SK-N-SH treated with all-trans-retinoic acid at 6 μM for 48 hours (cell line): ENCODE data around the gene GCNT2.

Experiments used
- ATAC-seq: fragments of 200-7000 bp; cut with Tn5 transposase; 3 replicates; pipeline ENCODE4 v1.9.1; 2020; ENCODE audit warnings: mild to moderate bottlenecking, moderate library complexity
- ARNTL ChIP-seq: fragments of 450-650 bp; formaldehyde crosslinking; IDR thresholded peaks from 2 replicates; pipeline ENCODE4 v1.5.0; 2020; ENCODE audit warnings: low read depth, mild to moderate bottlenecking, moderate library complexity, borderline replicate concordance
- BACH2 ChIP-seq: fragments of 250-450 bp; sonication (Bioruptor Pico); IDR thresholded peaks from 2 replicates; pipeline ENCODE4 v1.9.0; 2021; ENCODE audit warnings: mild to moderate bottlenecking, borderline replicate concordance
- CREB5 ChIP-seq: fragments of 250-450 bp; sonication (Bioruptor Pico); IDR thresholded peaks from 2 replicates; pipeline ENCODE4 v1.5.1; 2020; ENCODE audit warnings: low read depth, mild to moderate bottlenecking, moderate library complexity
- CSDC2 ChIP-seq: fragments of 250-450 bp; sonication (Bioruptor Pico); IDR thresholded peaks from 2 replicates; pipeline ENCODE4 v1.5.0; 2020; ENCODE audit warnings: mild to moderate bottlenecking, moderate library complexity
- ESRRG ChIP-seq: fragments of 250-450 bp; sonication (Bioruptor Pico); IDR thresholded peaks from 2 replicates; pipeline ENCODE4 v1.6.1; 2021; ENCODE audit warnings: mild to moderate bottlenecking
- GLIS3 ChIP-seq: fragments of 250-450 bp; sonication (Bioruptor Pico); IDR thresholded peaks from 2 replicates; pipeline ENCODE4 v1.5.0; 2020; ENCODE audit warnings: mild to moderate bottlenecking, moderate library complexity
- ISL1 ChIP-seq: fragments of 250-450 bp; sonication (Bioruptor Pico); IDR thresholded peaks from 2 replicates; pipeline ENCODE4 v2.1.2; 2022; ENCODE audit warnings: mild to moderate bottlenecking, moderate library complexity
- OSR1 ChIP-seq: fragments of 250-450 bp; sonication (Bioruptor Pico); IDR thresholded peaks from 2 replicates; pipeline ENCODE4 v1.8.0; 2022; ENCODE audit warnings: moderate library complexity, mild to moderate bottlenecking, inconsistent platforms
- PPARA ChIP-seq: fragments of 250-450 bp; sonication (Bioruptor Pico); IDR thresholded peaks from 2 replicates; pipeline ENCODE4 v1.5.0; 2020; ENCODE audit warnings: mild to moderate bottlenecking, borderline replicate concordance
- SNAI2 ChIP-seq: fragments of 250-450 bp; sonication (Bioruptor Pico); IDR thresholded peaks from 2 replicates; pipeline ENCODE4 v1.5.0; 2020; ENCODE audit warnings: mild to moderate bottlenecking, moderate library complexity
- TCF4 ChIP-seq: fragments of 250-450 bp; sonication (Bioruptor Pico); IDR thresholded peaks from 2 replicates; pipeline ENCODE4 v1.8.0; 2021; ENCODE audit warnings: mild to moderate bottlenecking, moderate library complexity, borderline replicate concordance
- TOX ChIP-seq: fragments of 250-450 bp; sonication (Bioruptor Pico); IDR thresholded peaks from 2 replicates; pipeline ENCODE4 v1.8.0; 2021; ENCODE audit warnings: mild to moderate bottlenecking, moderate library complexity, borderline replicate concordance
- ZC3H10 ChIP-seq: fragments of 250-450 bp; sonication (Bioruptor Pico); IDR thresholded peaks from 2 replicates; pipeline ENCODE4 v1.5.1; 2021; ENCODE audit warnings: mild to moderate bottlenecking, moderate library complexity
- ZFP3 ChIP-seq: fragments of 250-450 bp; sonication (Bioruptor Pico); IDR thresholded peaks from 2 replicates; pipeline ENCODE4 v1.5.0; 2020; ENCODE audit warnings: mild to moderate bottlenecking, moderate library complexity
- ZFP30 ChIP-seq: fragments of 450-650 bp; formaldehyde crosslinking; IDR thresholded peaks from 2 replicates; pipeline ENCODE4 v1.5.0; 2022; ENCODE audit warnings: mild to moderate bottlenecking, moderate library complexity
- ZNF565 ChIP-seq: fragments of 450-650 bp; formaldehyde crosslinking; conservative IDR thresholded peaks from 2 replicates; pipeline ENCODE4 v1.5.0; 2020; ENCODE audit warnings: low read depth, mild to moderate bottlenecking, moderate library complexity
- ZNF70 ChIP-seq: fragments of 450-650 bp; formaldehyde crosslinking; IDR thresholded peaks from 2 replicates; pipeline ENCODE4 v1.5.0; 2020; ENCODE audit warnings: mild to moderate bottlenecking, moderate library complexity
- ZNF8 ChIP-seq: fragments of 450-650 bp; formaldehyde crosslinking; IDR thresholded peaks from 2 replicates; pipeline ENCODE4 v1.5.0; 2020; ENCODE audit warnings: mild to moderate bottlenecking, moderate library complexity
- TF ChIP-seq, protein P1 (sequence below): fragments of 250-450 bp; sonication (Bioruptor Pico); IDR thresholded peaks from 2 replicates; pipeline ENCODE4 v1.5.0; 2020; ENCODE audit warnings: mild to moderate bottlenecking, moderate library complexity
- TF ChIP-seq, protein P2 (sequence below): fragments of 250-450 bp; sonication (Bioruptor Pico); IDR thresholded peaks from 2 replicates; pipeline ENCODE4 v1.8.0; 2021; ENCODE audit warnings: low read depth, mild to moderate bottlenecking, moderate library complexity, borderline replicate concordance
- TF ChIP-seq, protein P3 (sequence below): fragments of 250-450 bp; sonication (Bioruptor Pico); IDR thresholded peaks from 2 replicates; pipeline ENCODE4 v1.8.0; 2020; ENCODE audit warnings: mild to moderate bottlenecking, moderate library complexity, borderline replicate concordance

Gene GCNT2

DNA sequence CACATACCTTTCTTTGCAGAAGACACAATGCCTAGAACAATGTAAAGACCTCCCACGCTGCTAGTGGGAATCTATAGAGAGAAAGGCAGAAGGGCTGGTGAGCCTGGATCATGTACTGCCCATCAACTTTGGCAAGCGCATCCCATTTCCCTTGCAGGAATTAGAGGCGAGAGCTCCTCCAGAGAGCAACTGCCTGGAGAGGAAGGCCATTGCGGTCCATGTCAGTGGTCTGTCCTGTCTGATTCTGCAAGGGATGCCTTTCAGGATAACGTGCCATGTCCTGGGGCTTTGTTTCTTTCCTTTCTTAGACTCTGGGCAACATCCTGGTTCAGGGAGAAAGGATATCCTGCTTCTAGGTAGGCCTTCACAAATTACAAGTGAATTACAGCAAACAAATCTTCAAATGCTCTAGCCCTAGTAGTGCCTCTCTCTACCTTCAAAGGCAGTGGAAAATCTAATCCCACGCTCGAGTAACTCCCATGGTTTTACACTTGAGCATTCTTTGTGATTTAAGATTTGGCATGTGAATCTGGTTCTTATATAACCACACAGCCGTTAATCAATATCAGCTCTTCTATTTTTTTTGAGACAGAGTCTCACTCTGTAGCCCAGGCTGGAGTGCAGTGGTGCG is 38.5 kb downstream of the GCNT2 start (continued):
- TF ChIP-seq, protein P1, sequence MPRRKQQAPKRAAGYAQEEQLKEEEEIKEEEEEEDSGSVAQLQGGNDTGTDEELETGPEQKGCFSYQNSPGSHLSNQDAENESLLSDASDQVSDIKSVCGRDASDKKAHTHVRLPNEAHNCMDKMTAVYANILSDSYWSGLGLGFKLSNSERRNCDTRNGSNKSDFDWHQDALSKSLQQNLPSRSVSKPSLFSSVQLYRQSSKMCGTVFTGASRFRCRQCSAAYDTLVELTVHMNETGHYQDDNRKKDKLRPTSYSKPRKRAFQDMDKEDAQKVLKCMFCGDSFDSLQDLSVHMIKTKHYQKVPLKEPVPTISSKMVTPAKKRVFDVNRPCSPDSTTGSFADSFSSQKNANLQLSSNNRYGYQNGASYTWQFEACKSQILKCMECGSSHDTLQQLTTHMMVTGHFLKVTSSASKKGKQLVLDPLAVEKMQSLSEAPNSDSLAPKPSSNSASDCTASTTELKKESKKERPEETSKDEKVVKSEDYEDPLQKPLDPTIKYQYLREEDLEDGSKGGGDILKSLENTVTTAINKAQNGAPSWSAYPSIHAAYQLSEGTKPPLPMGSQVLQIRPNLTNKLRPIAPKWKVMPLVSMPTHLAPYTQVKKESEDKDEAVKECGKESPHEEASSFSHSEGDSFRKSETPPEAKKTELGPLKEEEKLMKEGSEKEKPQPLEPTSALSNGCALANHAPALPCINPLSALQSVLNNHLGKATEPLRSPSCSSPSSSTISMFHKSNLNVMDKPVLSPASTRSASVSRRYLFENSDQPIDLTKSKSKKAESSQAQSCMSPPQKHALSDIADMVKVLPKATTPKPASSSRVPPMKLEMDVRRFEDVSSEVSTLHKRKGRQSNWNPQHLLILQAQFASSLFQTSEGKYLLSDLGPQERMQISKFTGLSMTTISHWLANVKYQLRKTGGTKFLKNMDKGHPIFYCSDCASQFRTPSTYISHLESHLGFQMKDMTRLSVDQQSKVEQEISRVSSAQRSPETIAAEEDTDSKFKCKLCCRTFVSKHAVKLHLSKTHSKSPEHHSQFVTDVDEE = no peak
- no peak for TF ChIP-seq ARNTL (CRISPR knock-in tag)

GRCh38 chr6:10561611-10562199 is 40.6 kb downstream of the GCNT2 start:
- no peak for ATAC-seq
- TF ChIP-seq ZNF8 (CRISPR knock-in tag) (no peak), PPARA (CRISPR knock-in tag) (no peak), OSR1 (no peak), ARNTL (CRISPR knock-in tag) (no peak), ZNF70 (CRISPR knock-in tag) (no peak), ZFP3 (no peak), ISL1 (CRISPR knock-in tag) (no peak)
- TF ChIP-seq, protein P1 = no peak
- TF ChIP-seq, protein P2, sequence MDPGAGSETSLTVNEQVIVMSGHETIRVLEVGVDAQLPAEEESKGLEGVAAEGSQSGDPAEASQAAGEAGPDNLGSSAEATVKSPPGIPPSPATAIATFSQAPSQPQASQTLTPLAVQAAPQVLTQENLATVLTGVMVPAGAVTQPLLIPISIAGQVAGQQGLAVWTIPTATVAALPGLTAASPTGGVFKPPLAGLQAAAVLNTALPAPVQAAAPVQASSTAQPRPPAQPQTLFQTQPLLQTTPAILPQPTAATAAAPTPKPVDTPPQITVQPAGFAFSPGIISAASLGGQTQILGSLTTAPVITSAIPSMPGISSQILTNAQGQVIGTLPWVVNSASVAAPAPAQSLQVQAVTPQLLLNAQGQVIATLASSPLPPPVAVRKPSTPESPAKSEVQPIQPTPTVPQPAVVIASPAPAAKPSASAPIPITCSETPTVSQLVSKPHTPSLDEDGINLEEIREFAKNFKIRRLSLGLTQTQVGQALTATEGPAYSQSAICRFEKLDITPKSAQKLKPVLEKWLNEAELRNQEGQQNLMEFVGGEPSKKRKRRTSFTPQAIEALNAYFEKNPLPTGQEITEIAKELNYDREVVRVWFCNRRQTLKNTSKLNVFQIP (CRISPR knock-in tag) = no peak

DNA sequence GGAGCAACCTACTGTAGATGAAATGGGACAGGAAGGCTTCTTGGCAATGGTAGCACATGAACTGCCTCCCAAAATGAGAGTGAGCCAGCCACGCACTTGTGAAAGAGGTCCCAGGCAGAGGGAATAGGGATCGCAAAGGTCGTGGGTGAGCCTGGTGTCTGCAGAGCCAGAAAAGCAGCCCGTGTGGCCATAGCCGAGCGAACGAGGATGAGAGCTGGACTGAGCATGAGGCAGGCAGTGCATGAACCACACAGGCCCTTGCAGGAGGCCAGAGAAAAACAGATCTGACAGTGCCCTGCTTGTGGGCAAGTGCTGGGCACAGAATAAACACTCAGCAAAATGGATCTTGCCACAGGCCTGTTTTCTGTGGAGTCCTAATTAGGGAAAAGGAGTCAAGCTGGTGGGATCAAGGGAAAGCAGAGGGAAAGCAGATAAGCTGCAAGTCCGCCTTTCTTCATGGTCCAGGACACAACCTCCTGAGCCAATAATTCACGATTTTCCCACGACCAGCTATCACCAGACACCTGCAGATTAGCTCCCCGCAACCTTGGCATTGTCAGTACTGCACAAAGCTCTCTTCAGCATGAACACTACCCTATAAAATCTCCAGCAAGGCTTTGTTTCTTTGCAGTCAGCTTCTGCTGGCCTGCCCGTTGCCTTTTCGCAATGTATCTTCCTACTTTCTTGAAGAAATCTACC is 44.0 kb downstream of the GCNT2 start:
- TF ChIP-seq ESRRG (CRISPR knock-in tag) (no peak), PPARA (CRISPR knock-in tag) (no peak), CREB5 (CRISPR knock-in tag) (no peak), GLIS3 (CRISPR knock-in tag) (no peak), ZNF70 (CRISPR knock-in tag) (no peak), SNAI2 (CRISPR knock-in tag) (no peak), TOX (CRISPR knock-in tag) (no peak), CSDC2 (CRISPR knock-in tag) (no peak), BACH2 (CRISPR knock-in tag) (no peak), TCF4 (CRISPR knock-in tag) (no peak), ZC3H10 (CRISPR knock-in tag) (no peak), ZNF565 (CRISPR knock-in tag) (no peak), ZFP30 (CRISPR knock-in tag) (no peak)
- TF ChIP-seq, protein P2 (CRISPR knock-in tag) = no peak
- TF ChIP-seq, protein P1 = no peak
- TF ChIP-seq, protein P3, sequence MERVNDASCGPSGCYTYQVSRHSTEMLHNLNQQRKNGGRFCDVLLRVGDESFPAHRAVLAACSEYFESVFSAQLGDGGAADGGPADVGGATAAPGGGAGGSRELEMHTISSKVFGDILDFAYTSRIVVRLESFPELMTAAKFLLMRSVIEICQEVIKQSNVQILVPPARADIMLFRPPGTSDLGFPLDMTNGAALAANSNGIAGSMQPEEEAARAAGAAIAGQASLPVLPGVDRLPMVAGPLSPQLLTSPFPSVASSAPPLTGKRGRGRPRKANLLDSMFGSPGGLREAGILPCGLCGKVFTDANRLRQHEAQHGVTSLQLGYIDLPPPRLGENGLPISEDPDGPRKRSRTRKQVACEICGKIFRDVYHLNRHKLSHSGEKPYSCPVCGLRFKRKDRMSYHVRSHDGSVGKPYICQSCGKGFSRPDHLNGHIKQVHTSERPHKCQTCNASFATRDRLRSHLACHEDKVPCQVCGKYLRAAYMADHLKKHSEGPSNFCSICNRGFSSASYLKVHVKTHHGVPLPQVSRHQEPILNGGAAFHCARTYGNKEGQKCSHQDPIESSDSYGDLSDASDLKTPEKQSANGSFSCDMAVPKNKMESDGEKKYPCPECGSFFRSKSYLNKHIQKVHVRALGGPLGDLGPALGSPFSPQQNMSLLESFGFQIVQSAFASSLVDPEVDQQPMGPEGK (CRISPR knock-in tag) = no peak

More for the DNA sequence above, 44.0 kb downstream of the GCNT2 start:
- no peak for ATAC-seq
